ENCODE results near the gene DTL. TPM values are rescaled to one million over a fixed set of nuclear protein-coding genes. Genes with fewer than 3 reads are reported as not detected.
A peak's percentile ranks its signal among the peaks of the same experiment; 100 is the strongest.
"Not testable (repeated sequence)": the region's sequence is repeated elsewhere in the genome, so short reads cannot be mapped to it uniquely, and the experiment has no call there.

DTL gene
- total RNA-seq, 2 experiments from 2014 or later, result 49.7 to 54.7 TPM

DNA sequence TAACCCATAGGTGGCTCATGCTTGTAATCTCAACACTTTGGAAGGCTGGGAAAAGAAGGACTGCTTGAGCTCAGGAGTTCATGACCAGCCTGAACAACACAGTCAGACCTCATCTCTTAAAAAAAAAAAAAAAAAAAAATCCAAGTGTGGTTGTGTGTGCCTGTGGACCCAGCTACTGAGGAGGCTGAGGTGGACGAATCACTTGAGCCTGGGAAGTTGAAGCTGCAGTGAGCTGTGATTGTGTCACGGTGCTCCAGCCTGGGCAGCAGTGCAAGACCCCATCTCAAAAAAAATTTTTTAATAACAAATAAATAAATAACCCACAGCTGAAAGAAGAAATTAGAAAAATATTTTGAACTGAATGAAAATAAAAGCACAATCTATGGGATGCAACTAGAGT is 14.0 kb upstream of the DTL start:
- ATAC-seq (ENCODE audit: low read depth) (no peak), DNase-seq (no peak)
- Mint-ChIP-seq H3K27me3 (no peaks in the 10 kb centered on the region), H3K36me3 (peaks cover 27% of the 10 kb centered on the region), H3K4me1 (peaks cover 5% of the 10 kb centered on the region), H3K9me3 (peaks cover 6% of the 10 kb centered on the region), H3K27ac (no peak overlapping the region), H3K4me3 (no peak overlapping the region)
- POLR2A ChIA-PET, result no interaction called here

DNA sequence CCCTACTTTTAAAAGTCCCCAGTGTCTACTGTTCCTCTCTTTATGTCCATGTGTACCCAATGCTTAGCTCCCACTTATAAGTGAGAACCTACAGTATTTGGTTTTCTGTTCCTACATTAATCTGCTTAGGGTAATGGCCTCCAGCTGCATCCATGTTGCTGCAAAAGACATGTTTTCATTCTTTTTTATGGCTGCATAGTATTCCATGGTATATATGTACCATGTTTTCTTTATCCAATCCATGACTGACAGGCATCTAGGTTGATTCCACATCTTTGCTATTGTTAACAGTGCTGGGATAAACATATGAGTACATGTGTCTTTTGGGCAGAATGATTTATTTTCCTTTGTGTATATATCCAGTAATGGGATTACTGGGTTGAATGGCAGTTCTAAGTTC is 12.6 kb upstream of the DTL start:
- H3K4me3 Mint-ChIP-seq; H3K9me3 Mint-ChIP-seq; H3K4me1 Mint-ChIP-seq; DNase-seq; POLR2A ChIA-PET; H3K27ac Mint-ChIP-seq; H3K27me3 Mint-ChIP-seq; ATAC-seq (ENCODE audit: low read depth): not testable (repeated sequence)
- H3K36me3 Mint-ChIP-seq, result peaks cover 30% of the 10 kb centered on the region

DNA sequence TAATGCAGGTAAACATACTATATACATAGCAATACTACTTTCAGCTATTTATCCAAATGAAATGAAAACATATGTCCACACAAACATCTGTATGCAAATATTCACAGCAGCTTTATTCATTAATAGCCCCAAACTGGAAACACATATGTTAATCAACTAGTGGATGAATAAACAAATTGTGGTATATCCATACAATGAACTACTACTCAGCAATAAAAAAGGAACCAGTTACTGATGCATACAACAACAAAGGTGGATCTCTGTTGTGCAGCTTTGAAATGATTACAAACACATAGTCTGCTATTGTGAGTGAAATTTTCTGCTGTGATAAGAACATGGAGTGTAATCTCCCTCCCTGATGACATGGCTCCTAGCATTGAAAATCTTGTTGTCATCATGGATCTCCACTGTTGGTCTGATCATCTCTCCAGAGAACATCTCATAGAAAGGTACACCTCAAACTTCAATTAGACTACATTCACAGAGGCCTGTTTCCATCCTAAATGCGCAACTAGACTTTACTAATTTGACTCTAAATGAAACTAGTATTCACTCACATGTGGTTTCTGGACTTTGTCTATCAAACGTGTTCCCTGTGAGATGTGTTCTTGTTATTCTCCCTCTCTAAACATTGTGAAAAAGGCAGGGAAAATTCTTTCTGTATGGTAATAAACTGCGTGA is 10.9 kb upstream of the DTL start:
- POLR2A ChIA-PET, result no interaction called here
- ATAC-seq (ENCODE audit: low read depth) (no peak), DNase-seq (no peak)
- no peak overlapping the region for H3K4me3 Mint-ChIP-seq
- peaks cover 37% of the 10 kb centered on the region for H3K36me3 Mint-ChIP-seq
- H3K9me3 Mint-ChIP-seq, result peaks cover 6% of the 10 kb centered on the region
- H3K4me1 Mint-ChIP-seq, result peaks cover 7% of the 10 kb centered on the region
- no peak overlapping the region for H3K27ac Mint-ChIP-seq
- no peaks in the 10 kb centered on the region for H3K27me3 Mint-ChIP-seq

DNA sequence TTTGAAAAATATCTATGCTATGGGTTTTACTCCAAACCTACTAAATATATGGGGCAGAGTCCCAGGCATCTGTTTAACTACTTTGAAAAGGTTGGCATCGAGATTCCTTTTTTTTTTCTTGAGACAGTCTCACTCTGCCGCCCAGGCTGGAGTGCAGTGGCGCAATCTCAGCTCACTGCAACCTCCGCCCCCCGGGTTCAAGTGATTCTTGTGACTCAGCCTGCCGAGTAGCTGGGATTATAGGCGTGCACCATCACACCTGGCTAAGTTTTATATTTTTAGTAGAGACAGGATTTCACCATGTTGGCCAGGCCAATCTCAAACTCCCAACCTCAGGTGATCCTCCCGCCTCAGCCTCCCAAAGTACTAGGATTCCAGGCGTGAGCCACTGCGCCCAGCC is 7.8 kb upstream of the DTL start:
- not testable (repeated sequence) for H3K27me3 Mint-ChIP-seq; H3K27ac Mint-ChIP-seq; ATAC-seq (ENCODE audit: low read depth); H3K9me3 Mint-ChIP-seq; H3K4me3 Mint-ChIP-seq; DNase-seq
- Mint-ChIP-seq H3K36me3 (peaks cover 52% of the 10 kb centered on the region), H3K4me1 (peaks cover 22% of the 10 kb centered on the region)
- POLR2A ChIA-PET, result interaction anchor here (0.6 to 1.2 kb wide), 2 partner anchors 8 to 199 kb away, joined by 4 to 6 read pairs; partner anchors contain the start of genes DTL and INTS7

DNA sequence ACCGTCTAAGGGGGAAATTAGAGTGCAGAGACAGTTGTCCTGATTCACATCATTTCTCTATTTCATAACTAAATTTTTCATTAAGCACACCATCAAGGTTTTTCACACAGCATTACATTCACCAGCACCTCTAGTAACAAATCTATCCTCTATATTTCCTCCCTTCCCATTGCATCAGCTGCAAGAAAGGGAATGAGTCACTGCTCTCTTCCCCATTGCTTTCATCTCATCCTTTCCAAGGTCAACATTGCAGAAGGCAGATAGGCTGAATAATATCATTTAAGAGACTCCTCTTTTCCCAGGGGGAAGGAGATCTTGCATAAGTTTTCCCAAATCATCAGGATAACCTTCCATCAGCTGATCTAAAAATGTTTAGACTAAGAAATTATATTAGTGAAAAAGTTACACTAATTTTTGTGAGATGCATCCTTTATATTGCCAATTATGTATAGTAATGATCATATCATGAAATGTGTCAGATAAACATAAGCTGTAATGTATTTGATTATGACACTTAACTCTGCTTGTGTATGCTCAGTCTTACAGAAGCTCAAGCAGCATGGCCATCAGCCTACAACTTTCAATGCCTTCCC is 4.5 kb upstream of the DTL start:
- H3K36me3 Mint-ChIP-seq, result peaks cover 38% of the 10 kb centered on the region
- ATAC-seq (ENCODE audit: low read depth) (no peak), DNase-seq (no peak)
- POLR2A ChIA-PET, result no interaction called here
- H3K27ac Mint-ChIP-seq, result no peak overlapping the region
- H3K9me3 Mint-ChIP-seq, result no peaks in the 10 kb centered on the region
- no peaks in the 10 kb centered on the region for H3K27me3 Mint-ChIP-seq
- H3K4me3 Mint-ChIP-seq, result no peak overlapping the region
- peaks cover 32% of the 10 kb centered on the region for H3K4me1 Mint-ChIP-seq

DNA sequence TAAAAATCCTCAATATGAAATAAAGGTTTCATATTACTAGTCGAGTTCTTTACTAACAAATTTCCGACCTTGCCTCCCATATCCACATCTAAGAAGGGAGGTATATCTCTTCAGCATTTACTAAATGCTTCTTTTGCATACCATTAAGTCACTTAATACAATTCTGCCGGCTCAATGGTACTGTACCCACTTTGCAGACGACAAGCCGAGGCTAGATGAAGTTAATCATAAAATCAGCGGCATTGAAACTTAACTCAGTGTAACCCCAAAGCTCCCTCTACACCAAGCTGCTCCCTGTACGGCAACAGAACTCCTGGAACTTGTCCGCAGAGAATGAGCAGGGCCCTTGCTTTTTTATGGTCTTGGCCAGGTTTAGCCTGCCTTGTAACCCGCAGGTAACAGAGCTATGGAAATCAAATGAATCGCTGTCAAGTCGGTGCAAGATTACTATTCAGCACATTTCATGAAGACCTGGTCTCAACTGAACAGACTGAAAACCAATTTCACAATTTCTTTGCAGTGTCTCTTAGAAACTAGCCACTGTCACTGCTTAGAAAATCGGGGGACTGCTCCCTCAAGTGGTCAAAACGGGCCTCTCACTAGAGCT is 929 bp upstream of the DTL start:
- peaks cover 35% of the 10 kb centered on the region for H3K36me3 Mint-ChIP-seq
- no peaks in the 10 kb centered on the region for H3K27me3 Mint-ChIP-seq
- no peaks in the 10 kb centered on the region for H3K9me3 Mint-ChIP-seq
- H3K4me1 Mint-ChIP-seq, result peaks cover 51% of the 10 kb centered on the region
- POLR2A ChIA-PET, result interaction anchor here (1.0 to 3.2 kb wide), 10 partner anchors 10 to 574 kb away, joined by 3 to 20 read pairs (median 6); partner anchors contain the start of genes ATF3, NEK2, NENF and PPP2R5A
- H3K27ac Mint-ChIP-seq, result peak overlapping the region; percentile 93
- no peak for DNase-seq
- ATAC-seq (ENCODE audit: low read depth), result peak; percentile 3
- H3K4me3 Mint-ChIP-seq, result peak overlapping the region; percentile 90

DNA sequence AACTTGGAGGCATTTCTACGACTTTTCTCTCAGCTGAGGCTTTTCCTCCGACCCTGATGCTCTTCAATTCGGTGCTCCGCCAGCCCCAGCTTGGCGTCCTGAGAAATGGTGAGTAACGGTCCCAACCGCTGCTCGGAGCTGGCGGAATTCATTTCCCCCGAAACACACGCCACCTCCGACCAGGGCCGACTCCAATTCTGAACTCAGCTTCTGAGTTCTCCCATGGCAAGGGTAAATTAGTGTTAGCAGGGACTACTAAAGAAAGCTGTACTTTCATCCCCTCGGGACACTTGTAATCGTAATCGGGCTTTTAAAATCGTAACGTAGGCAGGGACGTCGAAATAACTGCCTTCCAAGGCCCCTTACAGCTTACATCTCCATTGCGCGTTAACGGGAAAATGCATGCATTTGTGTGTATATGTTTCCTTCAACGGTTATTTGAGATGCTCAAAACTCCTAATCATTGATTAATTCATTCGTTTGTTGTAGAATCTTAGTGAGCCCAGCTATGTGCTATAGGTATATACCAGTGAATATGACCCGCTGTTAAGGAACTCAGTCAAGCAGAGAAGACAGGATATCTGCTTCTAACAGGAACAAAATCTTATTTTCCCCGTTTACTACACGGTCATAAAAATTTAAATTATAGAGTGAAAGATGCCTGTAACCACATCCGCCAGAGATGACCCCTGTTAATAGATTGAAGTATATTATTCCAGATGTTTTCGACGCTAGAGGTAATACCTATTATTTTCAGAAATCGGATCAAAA is 472 bp downstream of the DTL start:
- Mint-ChIP-seq H3K4me1 (peaks cover 55% of the 10 kb centered on the region), H3K4me3 (peak overlapping the region; percentile 90), H3K27me3 (no peaks in the 10 kb centered on the region), H3K9me3 (no peaks in the 10 kb centered on the region), H3K27ac (peak overlapping the region; percentile 93), H3K36me3 (peaks cover 38% of the 10 kb centered on the region)
- no peak for DNase-seq
- POLR2A ChIA-PET, result interaction anchor here (0.6 to 3.2 kb wide), 23 partner anchors 9 to 572 kb away, joined by 3 to 20 read pairs (median 5); partner anchors contain the start of genes ATF3, NEK2, NENF and PPP2R5A
- ATAC-seq (ENCODE audit: low read depth), result peak; percentile 18

DNA sequence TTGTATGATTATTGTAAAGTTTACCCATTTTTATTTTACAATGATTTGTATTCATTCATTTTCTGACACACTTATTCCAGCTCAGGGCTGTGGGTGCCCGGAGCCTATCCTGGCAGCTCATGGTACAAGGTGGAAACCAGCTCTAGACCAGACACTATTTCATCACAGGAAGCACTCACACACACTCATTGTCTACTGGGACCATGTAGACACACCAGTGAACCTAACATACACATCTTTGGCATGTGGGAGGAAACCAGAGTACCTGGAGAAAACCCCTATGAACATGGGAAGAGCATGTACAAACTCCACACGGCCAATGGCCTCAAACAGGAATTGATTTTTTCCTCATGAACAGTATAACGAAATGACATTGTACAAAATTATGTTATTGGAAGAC is 2.4 kb downstream of the DTL start:
- peaks cover 30% of the 10 kb centered on the region for H3K36me3 Mint-ChIP-seq
- POLR2A ChIA-PET, result no interaction called here
- peaks cover 46% of the 10 kb centered on the region for H3K4me1 Mint-ChIP-seq
- peak overlapping the region; percentile 10 for H3K27ac Mint-ChIP-seq
- peak overlapping the region; percentile 90 for H3K4me3 Mint-ChIP-seq
- H3K27me3 Mint-ChIP-seq, result no peaks in the 10 kb centered on the region
- DNase-seq (no peak), ATAC-seq (ENCODE audit: low read depth) (no peak)
- no peaks in the 10 kb centered on the region for H3K9me3 Mint-ChIP-seq

DNA sequence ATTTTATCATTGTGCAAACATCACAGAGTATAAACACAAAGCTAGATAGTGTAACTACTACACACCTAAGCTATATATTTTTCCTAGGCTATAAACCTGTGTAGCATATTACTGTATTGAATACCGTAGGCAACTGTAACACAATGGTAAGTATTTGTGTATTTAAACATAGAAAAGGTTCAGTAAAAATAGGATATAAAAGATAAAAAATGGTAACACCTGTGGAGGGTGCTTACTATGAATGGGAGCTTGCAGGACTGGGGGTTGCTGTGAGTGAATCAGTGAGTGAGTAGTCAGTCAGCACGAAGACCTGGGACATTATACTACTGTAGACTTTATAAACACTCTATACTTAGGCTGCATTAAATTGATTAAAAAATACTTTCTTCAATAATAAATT is 4.1 kb downstream of the DTL start:
- H3K4me1 Mint-ChIP-seq, result peaks cover 38% of the 10 kb centered on the region
- POLR2A ChIA-PET, result no interaction called here
- no peaks in the 10 kb centered on the region for H3K27me3 Mint-ChIP-seq
- H3K4me3 Mint-ChIP-seq, result no peak overlapping the region
- H3K27ac Mint-ChIP-seq, result no peak overlapping the region
- DNase-seq, result no peak
- H3K36me3 Mint-ChIP-seq, result peaks cover 27% of the 10 kb centered on the region
- ATAC-seq (ENCODE audit: low read depth), result no peak
- no peaks in the 10 kb centered on the region for H3K9me3 Mint-ChIP-seq

DNA sequence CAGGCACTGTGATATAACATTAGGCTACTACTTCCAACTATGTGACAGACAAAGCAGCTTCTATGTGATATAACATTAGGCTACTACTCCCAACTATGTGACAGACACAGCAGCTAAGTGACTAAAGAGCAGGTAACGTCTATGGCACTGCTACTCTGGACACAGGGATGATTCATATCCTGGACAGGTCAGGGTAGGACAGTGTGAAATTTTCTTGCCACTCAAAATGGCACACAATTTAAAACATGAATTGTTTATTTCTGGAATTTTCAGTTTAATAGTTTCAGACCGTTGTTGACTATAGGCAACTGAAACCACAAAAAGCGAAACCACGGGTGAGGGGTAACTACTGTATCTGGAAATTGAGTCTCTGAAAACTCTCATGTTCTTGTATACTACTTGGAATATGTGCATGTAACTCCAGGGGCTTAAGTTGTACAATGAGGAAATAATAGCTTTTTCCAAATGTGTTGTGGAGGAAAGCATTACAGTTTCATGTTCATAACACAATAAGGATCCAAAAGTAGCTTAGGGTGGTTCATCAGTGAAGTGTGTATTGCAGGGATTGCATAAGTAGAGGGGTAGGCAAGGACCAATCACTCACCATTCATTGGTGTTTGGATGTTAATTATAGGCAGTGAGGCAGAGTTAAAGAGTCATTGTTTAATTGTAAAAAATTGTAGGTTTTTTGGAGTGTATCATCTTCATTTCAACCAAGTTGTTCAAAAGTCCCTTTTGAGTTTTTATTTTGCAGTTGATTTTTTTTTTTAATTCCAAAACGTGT is 5.3 kb downstream of the DTL start:
- H3K36me3 Mint-ChIP-seq, result peaks cover 36% of the 10 kb centered on the region
- H3K9me3 Mint-ChIP-seq, result no peaks in the 10 kb centered on the region
- peak overlapping the region; percentile 47 for H3K27ac Mint-ChIP-seq
- no peak for DNase-seq
- ATAC-seq (ENCODE audit: low read depth), result no peak
- POLR2A ChIA-PET, result no interaction called here
- H3K4me1 Mint-ChIP-seq, result peaks cover 40% of the 10 kb centered on the region
- H3K4me3 Mint-ChIP-seq, result peak overlapping the region; percentile 47
- no peaks in the 10 kb centered on the region for H3K27me3 Mint-ChIP-seq

DNA sequence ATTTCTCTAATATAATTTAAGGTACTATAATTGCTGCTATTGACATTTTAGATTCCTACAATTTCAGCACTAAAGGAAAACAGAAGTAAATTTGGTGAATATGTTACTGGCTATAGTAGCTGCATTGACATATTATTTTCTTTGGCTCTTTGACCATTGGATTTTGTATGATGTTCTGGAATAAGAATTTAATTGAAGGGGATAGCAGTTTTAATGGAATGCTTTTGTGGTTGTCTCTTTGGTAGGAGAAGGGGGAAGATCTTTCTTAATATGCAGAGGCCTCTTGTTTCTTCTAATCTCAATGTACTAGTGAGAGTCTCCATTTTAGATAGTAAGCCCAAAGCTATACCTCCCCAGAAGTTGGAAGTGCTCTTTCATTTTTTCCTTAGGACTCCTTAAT is 6.9 kb downstream of the DTL start:
- DNase-seq (no peak), ATAC-seq (ENCODE audit: low read depth) (no peak)
- no peak overlapping the region for H3K27ac Mint-ChIP-seq
- no peaks in the 10 kb centered on the region for H3K9me3 Mint-ChIP-seq
- peaks cover 39% of the 10 kb centered on the region for H3K36me3 Mint-ChIP-seq
- POLR2A ChIA-PET, result no interaction called here
- H3K4me3 Mint-ChIP-seq, result no peak overlapping the region
- no peaks in the 10 kb centered on the region for H3K27me3 Mint-ChIP-seq
- peaks cover 35% of the 10 kb centered on the region for H3K4me1 Mint-ChIP-seq

DNA sequence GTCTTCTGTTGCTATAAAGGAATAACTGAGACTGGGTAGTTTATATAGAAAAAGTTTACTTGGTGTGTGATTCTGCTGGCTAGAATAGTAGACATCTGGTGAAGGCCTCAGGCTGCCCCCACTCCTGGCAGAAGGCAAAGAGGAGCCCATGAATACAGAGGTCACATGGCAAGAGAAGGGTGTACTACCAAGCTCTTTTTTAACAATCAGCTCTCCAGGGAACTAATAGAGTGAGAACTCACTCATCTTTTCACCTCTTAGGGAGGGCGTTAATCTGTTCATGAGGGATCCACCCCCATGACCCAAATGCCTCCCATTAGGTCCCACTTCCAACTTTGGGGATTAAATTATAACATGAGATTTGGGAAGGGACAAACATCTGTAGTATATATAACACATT is 9.3 kb downstream of the DTL start:
- no peak for DNase-seq
- H3K36me3 Mint-ChIP-seq, result peaks cover 34% of the 10 kb centered on the region
- ATAC-seq (ENCODE audit: low read depth), result no peak
- POLR2A ChIA-PET, result interaction anchor here (1.5 kb wide), 1 partner anchor 9 kb away, joined by 6 read pairs; the partner anchor contains the start of genes DTL and INTS7
- no peaks in the 10 kb centered on the region for H3K9me3 Mint-ChIP-seq
- no peak overlapping the region for H3K4me3 Mint-ChIP-seq
- H3K27ac Mint-ChIP-seq, result no peak overlapping the region
- H3K4me1 Mint-ChIP-seq, result peaks cover 19% of the 10 kb centered on the region
- H3K27me3 Mint-ChIP-seq, result no peaks in the 10 kb centered on the region

DNA sequence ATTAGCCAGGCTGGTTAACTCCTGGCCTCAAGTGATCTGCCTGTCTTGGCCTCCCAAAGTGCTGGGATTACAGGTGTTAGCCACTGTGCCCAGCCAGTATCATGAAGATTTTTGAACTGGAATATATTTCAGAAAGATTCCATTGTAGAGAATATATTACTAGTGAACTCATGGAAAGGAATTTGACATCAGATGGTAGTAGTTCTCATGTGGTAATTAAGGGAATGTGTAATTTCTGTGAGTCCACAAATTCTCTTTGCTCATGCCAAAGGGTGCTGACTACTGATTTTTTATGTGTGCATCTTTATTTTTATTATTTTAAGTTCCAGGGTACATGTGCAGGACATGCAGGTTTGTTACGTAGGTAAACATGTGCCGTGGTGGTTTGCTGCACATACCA is 10.4 kb downstream of the DTL start:
- DNase-seq (no peak), ATAC-seq (ENCODE audit: low read depth) (no peak)
- Mint-ChIP-seq H3K4me3 (no peak overlapping the region), H3K36me3 (peaks cover 34% of the 10 kb centered on the region), H3K27ac (no peak overlapping the region), H3K9me3 (no peaks in the 10 kb centered on the region), H3K4me1 (peaks cover 14% of the 10 kb centered on the region), H3K27me3 (no peaks in the 10 kb centered on the region)
- POLR2A ChIA-PET, result no interaction called here
